ENCODE data around the gene SYTL3. TPM values are rescaled to one million over a fixed set of nuclear protein-coding genes. Genes with fewer than 3 reads are reported as not detected.
A peak's percentile ranks its signal among the peaks of the same experiment; 100 is the strongest.

SYTL3 gene
- total RNA-seq, 2 experiments from 2014 or later = 25.8 to 26.9 TPM

GRCh38 chr6:158776737-158777136 lies 126.9 kb downstream of the SYTL3 start:
- ChIA-PET POLR2A (no interaction called here), CTCF (interaction anchor here (0.6 kb wide), 1 partner anchor 34 kb away, joined by 3 read pairs; no protein-coding TSS in a partner anchor)
- H3K4me3 Mint-ChIP-seq = no peak overlapping the region
- peaks cover 84% of the 10 kb centered on the region for H3K36me3 Mint-ChIP-seq (ENCODE audit: low read depth)
- H3K9me3 Mint-ChIP-seq = no peaks in the 10 kb centered on the region
- DNase-seq = no peak
- H3K4me1 Mint-ChIP-seq = peaks cover 41% of the 10 kb centered on the region
- no peaks in the 10 kb centered on the region for H3K27me3 Mint-ChIP-seq
- peak overlapping the region; percentile 42 for H3K27ac Mint-ChIP-seq

DNA sequence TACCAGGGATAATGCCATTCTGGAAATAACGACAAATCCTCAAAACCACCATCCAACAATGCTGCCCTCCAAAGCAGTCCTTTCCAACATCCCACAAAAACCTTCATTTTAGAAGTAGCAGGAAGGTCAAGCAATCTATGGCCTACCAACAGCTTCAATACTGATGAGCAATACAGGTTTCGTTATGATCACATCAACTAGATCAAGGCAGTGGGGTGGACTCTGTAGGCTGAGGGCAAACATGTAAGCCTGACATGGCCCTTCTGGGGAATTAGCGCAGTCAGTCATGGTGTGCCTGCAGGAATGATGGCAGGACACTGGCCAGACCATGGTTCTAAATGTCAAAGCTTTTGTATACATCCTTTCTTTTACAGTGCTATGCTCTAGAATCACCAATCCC lies 127.7 kb downstream of the SYTL3 start:
- Mint-ChIP-seq H3K4me1 (peaks cover 34% of the 10 kb centered on the region), H3K27me3 (no peaks in the 10 kb centered on the region), H3K4me3 (no peak overlapping the region), H3K9me3 (no peaks in the 10 kb centered on the region), H3K27ac (no peak overlapping the region), H3K36me3 (ENCODE audit: low read depth) (peaks cover 84% of the 10 kb centered on the region)
- no peak for DNase-seq
- ChIA-PET POLR2A (no interaction called here), CTCF (no interaction called here)

GRCh38 chr6:158778005-158778527 lies 128.2 kb downstream of the SYTL3 start:
- DNase-seq = no peak
- H3K36me3 Mint-ChIP-seq (ENCODE audit: low read depth) = peaks cover 83% of the 10 kb centered on the region
- no peak overlapping the region for H3K4me3 Mint-ChIP-seq
- H3K27ac Mint-ChIP-seq = no peak overlapping the region
- H3K9me3 Mint-ChIP-seq = no peaks in the 10 kb centered on the region
- H3K4me1 Mint-ChIP-seq = peaks cover 28% of the 10 kb centered on the region
- POLR2A ChIA-PET = no interaction called here
- no peaks in the 10 kb centered on the region for H3K27me3 Mint-ChIP-seq
- CTCF ChIA-PET = no interaction called here

DNA sequence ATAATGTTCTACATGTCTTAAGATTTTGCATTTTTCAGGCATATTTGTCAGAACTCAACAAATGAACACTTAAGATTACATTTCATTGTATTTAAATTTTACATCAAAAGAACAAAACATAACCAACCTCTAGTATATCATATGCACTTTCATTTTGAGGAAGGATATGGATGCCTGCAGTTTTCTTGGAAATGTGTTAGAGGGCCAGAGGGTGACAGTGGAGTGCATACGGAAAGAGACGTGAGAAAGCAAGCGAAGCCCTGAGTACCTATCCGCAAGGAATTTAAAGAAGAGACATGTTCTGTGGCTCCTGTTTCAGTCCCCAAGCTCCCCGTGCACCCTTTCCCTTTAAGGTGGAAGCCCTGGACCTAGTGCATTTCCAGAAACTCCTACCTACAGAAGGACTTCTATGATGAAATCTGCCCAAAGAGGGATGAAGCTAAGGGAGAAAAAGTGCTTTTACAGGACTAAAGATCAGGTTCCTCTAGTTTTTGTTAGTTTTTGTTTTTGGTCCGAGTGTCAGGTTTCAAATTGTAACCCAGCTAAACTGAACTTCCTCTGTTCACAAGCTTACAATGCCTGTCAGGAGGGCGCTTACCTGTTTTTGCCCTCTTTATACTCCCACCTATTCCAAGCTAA lies 130.5 kb downstream of the SYTL3 start:
- H3K4me1 Mint-ChIP-seq = peaks cover 32% of the 10 kb centered on the region
- CTCF ChIA-PET = interaction anchor here (0.7 to 1.7 kb wide), 3 partner anchors 9 to 73 kb away, joined by 3 to 5 read pairs (median 3); no protein-coding TSS in a partner anchor

DNA sequence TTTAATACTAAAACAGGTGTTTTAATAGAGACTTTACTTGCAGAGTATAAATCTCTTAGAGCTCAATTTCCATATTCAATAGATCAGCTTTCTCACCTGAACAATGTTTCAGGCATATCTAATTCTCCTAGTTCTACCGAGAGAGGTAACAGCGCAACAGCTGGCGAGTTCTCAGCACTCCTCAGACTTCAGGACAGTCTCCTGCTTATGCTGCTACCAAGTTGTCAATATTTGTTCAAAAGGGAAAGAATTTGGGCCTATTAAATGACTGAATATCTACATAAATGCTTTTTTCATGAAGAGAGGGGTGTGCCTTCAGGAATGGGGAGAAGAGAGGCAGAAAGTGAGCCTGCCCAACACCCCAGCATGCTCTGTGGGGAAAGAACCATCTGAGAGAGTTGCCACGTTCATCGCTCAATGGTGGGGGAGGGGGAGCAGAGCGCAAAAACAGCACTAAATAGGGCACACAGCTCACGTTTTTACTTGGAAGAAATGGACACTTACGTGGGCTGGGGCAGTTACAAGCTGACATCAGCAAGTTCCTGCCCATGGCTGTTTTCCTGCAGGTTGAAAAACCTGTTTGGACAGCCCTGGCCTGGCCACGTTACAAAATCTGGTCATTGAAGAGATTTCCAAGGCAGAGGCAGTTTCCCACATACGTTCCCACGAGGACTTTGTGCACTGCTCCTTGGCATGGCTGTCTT lies 131.3 kb downstream of the SYTL3 start:
- no peaks in the 10 kb centered on the region for H3K27me3 Mint-ChIP-seq
- ChIA-PET POLR2A (no interaction called here), CTCF (interaction anchor here (0.7 to 1.8 kb wide), 5 partner anchors 8 to 74 kb away, joined by 3 to 5 read pairs (median 3); no protein-coding TSS in a partner anchor)
- no peak for DNase-seq
- H3K4me3 Mint-ChIP-seq = no peak overlapping the region
- H3K4me1 Mint-ChIP-seq = peaks cover 34% of the 10 kb centered on the region
- H3K36me3 Mint-ChIP-seq (ENCODE audit: low read depth) = peaks cover 85% of the 10 kb centered on the region
- no peaks in the 10 kb centered on the region for H3K9me3 Mint-ChIP-seq
- peak overlapping the region; percentile 34 for H3K27ac Mint-ChIP-seq

More for the DNA sequence above, 130.5 kb downstream of the SYTL3 start:
- peaks cover 86% of the 10 kb centered on the region for H3K36me3 Mint-ChIP-seq (ENCODE audit: low read depth)
- POLR2A ChIA-PET = no interaction called here
- no peaks in the 10 kb centered on the region for H3K9me3 Mint-ChIP-seq
- no peak overlapping the region for H3K27ac Mint-ChIP-seq
- no peak for DNase-seq
- no peaks in the 10 kb centered on the region for H3K27me3 Mint-ChIP-seq
- H3K4me3 Mint-ChIP-seq = no peak overlapping the region

- ChIA-PET CTCF (interaction anchor here (0.7 to 1.8 kb wide), 6 partner anchors 13 to 210 kb away, joined by 3 to 6 read pairs (median 4); no protein-coding TSS in a partner anchor), POLR2A (no interaction called here)
- no peak overlapping the region for H3K4me3 Mint-ChIP-seq
- no peak overlapping the region for H3K27ac Mint-ChIP-seq
- H3K27me3 Mint-ChIP-seq = no peaks in the 10 kb centered on the region
- peaks cover 86% of the 10 kb centered on the region for H3K36me3 Mint-ChIP-seq (ENCODE audit: low read depth)
- H3K4me1 Mint-ChIP-seq = peaks cover 34% of the 10 kb centered on the region
- no peaks in the 10 kb centered on the region for H3K9me3 Mint-ChIP-seq
- DNase-seq = no peak
These were observed 132.0 kb downstream of the SYTL3 start for GRCh38 chr6:158781692-158782373.

- H3K4me1 Mint-ChIP-seq = peaks cover 38% of the 10 kb centered on the region
- H3K36me3 Mint-ChIP-seq (ENCODE audit: low read depth) = peaks cover 85% of the 10 kb centered on the region
- POLR2A ChIA-PET = interaction anchor here (0.6 kb wide), 1 partner anchor 29 kb away, joined by 7 read pairs; no protein-coding TSS in a partner anchor
- CTCF ChIA-PET = interaction anchor here (1.0 to 1.8 kb wide), 5 partner anchors 13 to 209 kb away, joined by 3 to 6 read pairs (median 4); no protein-coding TSS in a partner anchor
- no peaks in the 10 kb centered on the region for H3K27me3 Mint-ChIP-seq
- DNase-seq = no peak
- no peaks in the 10 kb centered on the region for H3K9me3 Mint-ChIP-seq
- H3K27ac Mint-ChIP-seq = peak overlapping the region; percentile 33
- H3K4me3 Mint-ChIP-seq = no peak overlapping the region
These were observed 132.7 kb downstream of the SYTL3 start for GRCh38 chr6:158782432-158783166.

GRCh38 chr6:158783167-158783450 lies 133.3 kb downstream of the SYTL3 start:
- H3K36me3 Mint-ChIP-seq (ENCODE audit: low read depth) = peaks cover 84% of the 10 kb centered on the region
- no peak overlapping the region for H3K27ac Mint-ChIP-seq
- no peak for DNase-seq
- H3K4me1 Mint-ChIP-seq = peaks cover 39% of the 10 kb centered on the region
- CTCF ChIA-PET = interaction anchor here (1.0 to 1.8 kb wide), 4 partner anchors 12 to 209 kb away, joined by 3 to 6 read pairs (median 4); no protein-coding TSS in a partner anchor
- H3K9me3 Mint-ChIP-seq = no peaks in the 10 kb centered on the region
- H3K4me3 Mint-ChIP-seq = no peak overlapping the region
- POLR2A ChIA-PET = interaction anchor here (0.6 kb wide), 1 partner anchor 29 kb away, joined by 7 read pairs; no protein-coding TSS in a partner anchor
- no peaks in the 10 kb centered on the region for H3K27me3 Mint-ChIP-seq

- Mint-ChIP-seq H3K27ac (peak overlapping the region; percentile 71), H3K4me3 (no peak overlapping the region), H3K9me3 (no peaks in the 10 kb centered on the region), H3K4me1 (peaks cover 43% of the 10 kb centered on the region), H3K36me3 (ENCODE audit: low read depth) (peaks cover 84% of the 10 kb centered on the region), H3K27me3 (no peaks in the 10 kb centered on the region)
- DNase-seq = no peak
- CTCF ChIA-PET = interaction anchor here (1.0 kb wide), 1 partner anchor 16 kb away, joined by 3 read pairs; no protein-coding TSS in a partner anchor
- POLR2A ChIA-PET = no interaction called here
These were observed 134.0 kb downstream of the SYTL3 start for GRCh38 chr6:158783851-158784250.

DNA sequence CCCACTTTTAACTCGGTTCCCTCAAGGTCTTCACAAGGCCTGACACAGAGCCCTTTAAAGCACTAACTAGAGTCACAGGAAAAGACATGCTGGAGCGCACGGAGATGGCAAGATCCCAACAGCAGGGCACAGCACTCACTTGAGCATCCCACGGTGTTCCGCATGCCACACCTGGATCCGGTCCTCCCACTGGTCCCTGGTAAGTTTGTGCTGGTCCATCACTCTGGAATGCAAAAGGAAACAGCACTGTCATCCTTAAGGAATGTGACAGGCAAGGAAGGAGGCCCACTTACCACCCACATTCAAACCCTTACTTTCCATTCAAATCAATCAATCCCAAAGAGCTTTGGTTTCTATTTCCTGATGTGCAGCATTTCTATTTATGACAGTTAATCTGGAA lies 134.7 kb downstream of the SYTL3 start:
- H3K36me3 Mint-ChIP-seq (ENCODE audit: low read depth) = peaks cover 85% of the 10 kb centered on the region
- no peak overlapping the region for H3K4me3 Mint-ChIP-seq
- H3K9me3 Mint-ChIP-seq = no peaks in the 10 kb centered on the region
- H3K27ac Mint-ChIP-seq = peak overlapping the region; percentile 36
- POLR2A ChIA-PET = no interaction called here
- peaks cover 47% of the 10 kb centered on the region for H3K4me1 Mint-ChIP-seq
- CTCF ChIA-PET = interaction anchor here (0.6 to 1.7 kb wide), 4 partner anchors 12 to 37 kb away, joined by 3 to 4 read pairs (median 3); no protein-coding TSS in a partner anchor
- H3K27me3 Mint-ChIP-seq = no peaks in the 10 kb centered on the region
- no peak for DNase-seq

DNA sequence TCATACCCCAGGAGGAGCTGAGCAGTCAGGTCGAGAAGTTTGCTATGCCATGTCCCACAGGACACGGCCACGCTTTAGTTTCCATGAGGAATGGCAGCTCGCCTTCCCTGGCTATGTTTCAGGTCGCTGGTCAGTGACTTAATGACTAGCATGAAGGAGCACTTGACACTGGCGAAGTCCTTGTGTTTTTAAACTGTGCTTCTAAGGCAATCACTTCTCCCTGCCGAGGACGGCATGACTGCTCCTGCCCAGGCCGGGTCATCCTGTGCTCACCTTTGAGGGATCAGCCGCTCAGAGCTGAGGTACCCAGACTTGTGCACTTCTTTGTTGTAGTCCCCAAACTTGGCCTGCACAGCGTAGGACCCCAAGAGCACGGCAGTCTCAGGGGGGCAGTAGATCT lies 135.2 kb downstream of the SYTL3 start:
- no peak for DNase-seq
- ChIA-PET POLR2A (no interaction called here), CTCF (interaction anchor here (0.6 to 1.7 kb wide), 4 partner anchors 11 to 37 kb away, joined by 3 to 4 read pairs (median 4); no protein-coding TSS in a partner anchor)
- Mint-ChIP-seq H3K36me3 (ENCODE audit: low read depth) (peaks cover 88% of the 10 kb centered on the region), H3K27ac (no peak overlapping the region), H3K4me3 (no peak overlapping the region), H3K9me3 (no peaks in the 10 kb centered on the region), H3K27me3 (no peaks in the 10 kb centered on the region), H3K4me1 (peaks cover 52% of the 10 kb centered on the region)

GRCh38 chr6:158786645-158787304 lies 136.9 kb downstream of the SYTL3 start:
- no peak overlapping the region for H3K4me3 Mint-ChIP-seq
- no peaks in the 10 kb centered on the region for H3K27me3 Mint-ChIP-seq
- ChIA-PET POLR2A (no interaction called here), CTCF (no interaction called here)
- H3K27ac Mint-ChIP-seq = peak overlapping the region; percentile 38
- peaks cover 79% of the 10 kb centered on the region for H3K36me3 Mint-ChIP-seq (ENCODE audit: low read depth)
- H3K9me3 Mint-ChIP-seq = no peaks in the 10 kb centered on the region
- peaks cover 64% of the 10 kb centered on the region for H3K4me1 Mint-ChIP-seq
- no peak for DNase-seq

All from activated CD4-positive, alpha-beta T cell treated with anti-CD3 and anti-CD28 coated beads, Interleukin-2, amount 10 ng/mL, durations not matched to agents 7 days and 5 days (primary cell).